GM19025 (cell line): ENCODE measurements around the gene PALLD.

Experiments
- ATAC-seq: cut with Tn5 transposase; IDR thresholded peaks from one replicate; pipeline ENCODE4 v1.9.1; 2021; ENCODE audit warnings: mild to moderate bottlenecking, low read depth, moderate library complexity; ENCODE audit not compliant: unreplicated experiment

Gene PALLD

DNA sequence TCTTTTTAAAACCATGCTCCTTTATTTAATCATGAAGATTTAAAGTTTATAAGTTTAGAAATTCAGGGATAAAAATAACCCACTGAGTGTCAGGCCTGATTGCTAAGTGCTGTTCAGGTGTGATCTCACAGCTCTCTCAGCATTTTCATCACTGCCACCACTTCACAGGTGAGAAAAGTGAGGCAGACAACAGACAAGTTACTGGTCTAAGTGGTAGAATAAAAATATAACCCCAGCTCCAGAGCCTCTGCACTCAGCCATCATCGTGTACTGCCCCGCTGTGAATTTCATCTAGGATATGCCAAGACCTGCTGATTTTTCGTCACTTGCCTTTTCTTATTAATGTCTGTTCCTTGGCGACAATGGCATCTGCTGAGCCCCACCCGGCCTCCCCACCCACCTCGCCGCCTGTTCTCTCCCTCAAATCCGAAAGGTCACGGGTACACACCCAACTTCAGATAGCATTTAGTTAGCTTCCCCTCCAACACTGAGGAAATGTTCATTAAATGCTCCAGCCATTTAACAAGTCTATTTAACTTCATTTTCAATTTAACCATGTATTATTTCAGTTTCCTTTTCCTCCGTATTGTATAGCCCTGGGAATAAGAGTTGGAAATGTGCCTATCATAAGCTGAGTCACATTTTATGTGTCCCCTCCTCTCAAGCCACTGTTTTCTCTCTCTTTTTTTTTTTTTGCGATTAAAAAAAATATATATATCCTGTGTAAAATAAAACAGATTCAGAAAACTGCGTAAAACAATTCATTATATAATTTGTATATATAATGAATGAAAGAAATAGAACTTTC, 276.7 kb downstream of the PALLD start:
- no peak for ATAC-seq

GRCh38 chr4:168776382-168776781, 279.5 kb downstream of the PALLD start:
- no peak for ATAC-seq

DNA sequence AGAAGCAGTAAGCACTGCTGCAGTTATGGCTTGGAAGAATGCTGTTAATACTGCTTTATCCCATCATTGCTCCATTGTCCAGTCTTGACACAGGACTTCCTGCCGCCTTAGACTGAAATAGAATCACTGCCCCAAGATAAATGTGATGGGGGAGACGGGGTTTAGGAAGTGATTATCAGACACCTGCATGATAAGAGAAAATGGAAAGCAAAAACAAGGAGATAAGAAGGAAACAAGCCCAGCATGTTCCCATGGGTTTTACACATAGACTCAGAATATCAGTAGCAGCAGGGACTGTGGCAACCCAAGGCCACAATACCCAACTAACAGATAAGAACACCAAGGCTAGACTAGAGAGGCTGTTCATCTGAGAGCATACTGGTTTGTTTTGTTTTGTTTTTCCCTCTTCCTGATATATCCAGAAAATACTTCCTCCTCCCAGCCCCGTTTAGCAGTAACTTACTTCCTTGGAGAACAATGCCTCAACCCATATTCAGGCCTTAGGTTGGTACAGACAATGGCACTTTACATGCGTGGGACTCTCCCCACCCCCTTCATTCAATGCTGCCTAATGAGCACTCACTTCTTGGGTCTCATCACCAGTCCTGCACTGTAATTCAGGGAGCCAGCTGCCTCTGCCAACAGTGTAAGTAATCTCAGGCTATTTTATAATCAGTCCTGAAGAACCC, 280.6 kb downstream of the PALLD start:
- no peak for ATAC-seq

DNA sequence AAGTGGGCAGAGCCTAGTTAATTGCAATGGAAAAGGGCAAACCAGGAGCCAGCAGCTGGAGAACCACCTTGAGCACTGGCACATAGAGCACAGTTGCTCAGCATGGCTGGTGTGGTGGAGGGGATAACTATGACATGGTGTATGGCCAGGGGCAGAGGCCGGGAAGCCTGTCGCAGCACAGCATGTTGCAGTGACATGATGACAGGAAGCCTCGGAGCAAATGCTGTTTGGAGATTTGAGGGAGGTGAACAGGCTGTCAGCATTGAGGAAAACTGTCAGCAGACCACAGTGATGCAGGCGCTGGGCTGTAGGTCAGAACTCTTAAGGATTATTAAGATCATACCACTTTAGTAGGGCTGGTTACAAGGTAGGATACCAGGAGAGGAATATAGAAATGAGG, 284.5 kb downstream of the PALLD start:
- ATAC-seq, result no peak

- ATAC-seq, result no peak
Observed at GRCh38 chr4:168781926-168782325, 285.1 kb downstream of the PALLD start.

DNA sequence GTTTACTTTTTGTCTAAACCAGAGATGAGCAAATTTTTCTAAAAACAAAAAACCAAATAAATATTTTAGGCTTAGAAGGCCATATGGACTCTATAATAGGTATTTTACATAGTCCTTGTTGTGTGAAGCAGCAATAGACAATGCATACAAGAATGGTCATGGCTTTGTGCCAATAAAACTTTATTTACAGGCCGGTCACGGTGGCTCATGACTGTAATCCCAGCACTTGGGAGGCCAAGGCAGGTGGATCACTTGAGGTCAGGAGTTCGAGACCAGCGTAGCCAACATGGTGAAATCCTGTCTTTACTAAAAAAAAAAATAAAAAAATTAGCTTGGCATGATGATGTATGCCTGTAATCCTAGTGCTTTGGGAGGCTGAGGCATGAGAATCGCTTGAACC, 285.6 kb downstream of the PALLD start:
- ATAC-seq, result no peak

GRCh38 chr4:168784786-168785461, 288.1 kb downstream of the PALLD start:
- no peak for ATAC-seq

- no peak for ATAC-seq
Observed at GRCh38 chr4:168787334-168787733, 290.5 kb downstream of the PALLD start.

GRCh38 chr4:168787801-168788595, 291.1 kb downstream of the PALLD start:
- ATAC-seq, result no peak

GRCh38 chr4:168790898-168791297, 294.0 kb downstream of the PALLD start:
- ATAC-seq, result no peak

- no peak for ATAC-seq
Observed at GRCh38 chr4:168791376-168791775, 294.5 kb downstream of the PALLD start.

GRCh38 chr4:168793542-168793941, 296.7 kb downstream of the PALLD start:
- no peak for ATAC-seq

GRCh38 chr4:168794092-168794707, 297.3 kb downstream of the PALLD start:
- ATAC-seq, result no peak

DNA sequence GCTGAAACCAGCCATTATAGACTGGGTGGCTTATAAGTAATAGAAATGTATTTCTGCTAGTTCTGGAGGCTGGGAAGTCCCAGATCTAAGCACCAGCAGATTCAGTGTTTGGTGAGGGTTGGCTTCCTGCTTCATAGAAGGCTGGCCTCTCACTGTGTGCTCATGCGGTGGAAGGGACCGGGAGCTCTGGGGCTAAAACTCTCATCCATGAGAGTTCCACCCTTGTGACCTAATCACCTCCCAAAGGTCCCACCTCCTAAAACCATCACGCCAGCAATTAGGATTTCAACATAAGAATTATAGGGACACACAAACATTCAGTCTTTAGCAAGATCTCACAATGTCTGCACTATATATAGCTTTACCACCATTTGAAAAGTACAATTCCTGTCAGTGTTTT, 298.0 kb downstream of the PALLD start:
- ATAC-seq, result no peak

- no peak for ATAC-seq
Observed at GRCh38 chr4:168795346-168795745, 298.5 kb downstream of the PALLD start.

GRCh38 chr4:168796362-168797106, 299.7 kb downstream of the PALLD start:
- ATAC-seq, result no peak

GRCh38 chr4:168797194-168797593, 300.3 kb downstream of the PALLD start:
- no peak for ATAC-seq

DNA sequence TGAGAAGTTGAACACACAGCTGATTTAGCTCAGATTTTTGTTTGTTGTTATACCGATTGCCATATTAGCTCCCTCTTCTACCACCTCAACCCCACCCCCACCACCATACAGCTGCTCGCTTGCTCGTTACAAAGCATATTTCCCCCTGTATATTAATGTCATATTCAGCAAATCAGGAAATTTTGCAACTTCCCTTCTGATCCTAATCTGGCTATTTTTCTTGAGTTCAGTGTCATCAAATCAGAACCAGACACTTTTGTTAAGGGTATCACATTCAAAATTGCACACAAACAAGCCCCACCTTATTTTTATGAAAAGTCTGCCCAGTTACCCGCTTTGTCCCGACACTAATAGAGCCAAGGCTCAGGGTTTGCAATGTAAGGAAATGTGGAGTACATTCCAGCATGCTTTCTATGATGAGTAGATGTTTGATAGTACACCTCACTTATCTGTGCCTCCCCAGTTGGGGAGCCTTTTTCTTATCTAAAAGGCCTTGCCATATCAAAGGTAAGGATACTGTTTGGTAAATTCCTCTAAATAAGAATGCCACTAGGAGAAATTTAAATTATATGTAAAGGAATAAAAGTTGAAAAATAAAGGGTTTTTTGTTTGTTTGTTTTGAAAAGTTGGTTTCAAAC, 301.0 kb downstream of the PALLD start:
- ATAC-seq, result no peak

DNA sequence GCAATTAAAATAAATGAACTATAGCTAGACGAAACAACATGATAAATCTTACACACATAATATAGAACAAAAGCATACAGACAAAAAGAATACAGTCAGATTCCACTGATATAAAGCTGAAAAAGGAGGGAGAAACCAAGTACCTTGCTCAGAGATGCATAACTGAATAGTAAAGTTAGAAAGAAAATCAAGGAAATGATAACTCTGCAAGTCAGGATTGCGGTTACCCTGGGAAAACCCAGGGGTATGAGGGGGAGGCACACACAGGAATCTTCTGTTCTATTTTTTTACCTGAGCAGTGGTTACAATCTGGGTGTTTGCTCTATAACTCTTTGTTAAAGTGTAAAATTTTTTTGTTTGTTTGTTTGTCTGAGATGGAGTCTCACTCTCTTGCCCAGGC, 304.1 kb downstream of the PALLD start:
- no peak for ATAC-seq
